ENCODE data around the gene SNAP29. TPM values are rescaled to one million over a fixed set of nuclear protein-coding genes. Genes with fewer than 3 reads are reported as not detected.
"Not testable (repeated sequence)": the region's sequence is repeated elsewhere in the genome, so short reads cannot be mapped to it uniquely, and the experiment has no call there.

Gene SNAP29
- total RNA-seq, 2 donors from 2014 or later = 26.3 to 30.3 TPM

GRCh38 chr22:20909543-20910303 lies 50.9 kb downstream of the SNAP29 start:
- ATAC-seq (no peak), DNase-seq (no peak)
- intact Hi-C loops (cut with DNase I, micrococcal nuclease) = loop anchor here in 1 of 2 donors (10.0 kb wide), 1 partner anchor 45 kb away; no protein-coding TSS in a partner anchor

GRCh38 chr22:20912494-20912893 lies 53.7 kb downstream of the SNAP29 start:
- ATAC-seq (no peak), DNase-seq (no peak)
- intact Hi-C loops (cut with DNase I, micrococcal nuclease) = loop anchor here in 1 of 2 donors (10.0 kb wide), 1 partner anchor 48 kb away; no protein-coding TSS in a partner anchor

- peak; percentile 88 for ATAC-seq
- intact Hi-C loops (cut with DNase I, micrococcal nuclease) = loop anchor here in 1 of 2 donors (10.0 kb wide), 1 partner anchor 52 kb away; no protein-coding TSS in a partner anchor
- peak; percentile 96 to 97 for DNase-seq
Observed at GRCh38 chr22:20916916-20917810, 58.4 kb downstream of the SNAP29 start, which contains the start of gene CRKL. Gene CRKL, plus strand, starts transcription at chr22:20917407. Its CDS starts 528 bp downstream, at chr22:20917935.

- ATAC-seq (no peak), DNase-seq (no peak)
- intact Hi-C loops (cut with DNase I, micrococcal nuclease) = loop anchor here in 1 of 2 donors (10.0 kb wide), 1 partner anchor 54 kb away; no protein-coding TSS in a partner anchor
Observed at GRCh38 chr22:20918663-20919218, 59.9 kb downstream of the SNAP29 start.

GRCh38 chr22:20919718-20920117 lies 60.9 kb downstream of the SNAP29 start:
- intact Hi-C loops (cut with DNase I, micrococcal nuclease) = loop anchor here in 1 of 2 donors (10.0 kb wide), 1 partner anchor 55 kb away; no protein-coding TSS in a partner anchor
- no peak for DNase-seq
- no peak for ATAC-seq

- DNase-seq (no peak), ATAC-seq (no peak)
- intact Hi-C loops (cut with DNase I, micrococcal nuclease) = no loop called here
Observed at GRCh38 chr22:20920881-20921203, 62.0 kb downstream of the SNAP29 start.

- no peak for ATAC-seq
- intact Hi-C loops (cut with DNase I, micrococcal nuclease) = no loop called here
- DNase-seq = no peak
Observed at GRCh38 chr22:20922141-20922751, 63.4 kb downstream of the SNAP29 start.

GRCh38 chr22:20926243-20926642 lies 67.4 kb downstream of the SNAP29 start:
- ATAC-seq (no peak), DNase-seq (no peak)
- intact Hi-C loops (cut with DNase I, micrococcal nuclease) = no loop called here

GRCh38 chr22:20927940-20928572 lies 69.2 kb downstream of the SNAP29 start:
- intact Hi-C loops (cut with DNase I, micrococcal nuclease) = no loop called here
- ATAC-seq = no peak
- no peak for DNase-seq

- DNase-seq = no peak
- intact Hi-C loops (cut with DNase I, micrococcal nuclease) = no loop called here
- ATAC-seq = no peak
Observed at GRCh38 chr22:20928573-20928967, 69.8 kb downstream of the SNAP29 start.

- ATAC-seq = no peak
- DNase-seq = no peak
- intact Hi-C loops (cut with DNase I, micrococcal nuclease) = no loop called here
Observed at GRCh38 chr22:20930004-20930403, 71.2 kb downstream of the SNAP29 start.

- not testable (repeated sequence) for DNase-seq
Observed at GRCh38 chr22:20930435-20930834, 71.6 kb downstream of the SNAP29 start.

GRCh38 chr22:20931126-20931654 lies 72.4 kb downstream of the SNAP29 start:
- DNase-seq (no peak), ATAC-seq (no peak)
- intact Hi-C loops (cut with DNase I, micrococcal nuclease) = no loop called here

More at GRCh38 chr22:20930435-20930834, 71.6 kb downstream of the SNAP29 start:
- ATAC-seq; intact Hi-C loops (cut with DNase I, micrococcal nuclease): not testable (repeated sequence)

- no peak for DNase-seq
- intact Hi-C loops (cut with DNase I, micrococcal nuclease) = no loop called here
- no peak for ATAC-seq
Observed at GRCh38 chr22:20933910-20934309, 75.1 kb downstream of the SNAP29 start.

- intact Hi-C loops (cut with DNase I, micrococcal nuclease); ATAC-seq; DNase-seq: not testable (repeated sequence)
Observed at GRCh38 chr22:20935049-20935448, 76.2 kb downstream of the SNAP29 start.

- intact Hi-C loops (cut with DNase I, micrococcal nuclease); ATAC-seq; DNase-seq: not testable (repeated sequence)
Observed at GRCh38 chr22:20935780-20936539, 77.2 kb downstream of the SNAP29 start.

Measured in left colon (tissue), 2 donors.